HG02840 (cell line): ENCODE data around the gene HIPK1.
A peak's percentile ranks its signal among the peaks of the same experiment; 100 is the strongest.

ENCODE experiments used
- ATAC-seq: cut with Tn5 transposase; IDR thresholded peaks from one replicate; pipeline ENCODE4 v1.9.1; 2021; ENCODE audit warnings: mild to moderate bottlenecking, moderate library complexity, moderate number of reproducible peaks; ENCODE audit not compliant: unreplicated experiment, low FRiP score

The HIPK1 gene

GRCh38 chr1:113928941-113929749, at the start of gene HIPK1:
Gene HIPK1 (plus strand): TSS chr1:113929324.
- peak; percentile 72 for ATAC-seq

DNA sequence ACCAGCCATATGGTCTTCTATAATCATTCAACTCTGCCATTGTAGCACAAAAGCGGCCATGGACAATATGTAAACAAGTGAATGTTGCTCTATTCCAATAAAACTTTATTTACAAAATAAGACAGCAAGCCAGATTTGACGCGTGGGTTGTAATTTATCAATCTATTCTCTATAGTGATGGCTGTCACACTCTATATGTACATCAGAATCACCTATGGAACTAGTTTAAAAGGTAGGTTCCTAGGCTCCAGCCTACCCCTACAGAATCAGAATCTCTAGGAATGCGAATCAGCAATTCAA, 49.4 kb upstream of the HIPK1 start:
- ATAC-seq = no peak

GRCh38 chr1:113881661-113882060, 47.5 kb upstream of the HIPK1 start:
- no peak for ATAC-seq

- no peak for ATAC-seq
Observed at GRCh38 chr1:113886417-113887401, 42.4 kb upstream of the HIPK1 start.

DNA sequence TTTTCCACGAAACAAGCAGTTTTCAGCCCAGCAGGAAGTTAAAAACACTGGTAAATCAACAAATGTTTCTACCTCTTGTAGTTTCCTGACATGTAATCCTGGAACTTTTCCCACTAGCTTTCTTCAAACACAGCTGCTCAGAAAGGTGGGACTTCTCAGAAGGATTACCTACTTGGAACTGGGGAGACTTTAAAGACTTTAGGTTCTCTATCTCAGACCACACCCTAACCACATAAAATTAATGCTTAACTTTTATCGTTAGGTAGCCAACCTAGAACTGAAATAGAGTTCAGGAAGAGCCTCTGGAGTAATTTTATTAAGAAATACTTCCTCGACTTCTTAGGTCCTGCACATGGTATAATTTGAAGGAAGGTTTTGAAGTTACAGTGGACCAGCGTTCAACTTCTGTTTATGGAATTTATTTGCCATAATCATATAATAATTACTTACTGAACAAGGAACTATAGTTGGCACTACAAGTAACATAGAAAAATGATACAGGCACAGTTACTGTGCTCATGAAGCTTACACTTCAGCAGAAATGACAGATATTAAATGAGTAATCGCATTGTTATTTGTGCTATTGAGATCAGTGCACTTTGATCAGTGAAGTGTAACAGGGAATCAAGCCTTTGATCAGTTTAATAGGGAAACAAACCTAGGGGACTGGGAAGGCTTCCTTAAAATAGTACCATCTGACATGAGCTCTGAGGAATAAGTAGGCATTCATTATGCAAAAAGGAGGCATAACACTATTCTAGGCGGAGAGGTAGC, 41.5 kb upstream of the HIPK1 start, which contains the start of gene BCL2L15:
Gene BCL2L15 (minus strand): TSS at position 180 of the 774 bp plus-strand sequence. CDS start 206 bp downstream, outside the sequence.
- ATAC-seq = no peak

DNA sequence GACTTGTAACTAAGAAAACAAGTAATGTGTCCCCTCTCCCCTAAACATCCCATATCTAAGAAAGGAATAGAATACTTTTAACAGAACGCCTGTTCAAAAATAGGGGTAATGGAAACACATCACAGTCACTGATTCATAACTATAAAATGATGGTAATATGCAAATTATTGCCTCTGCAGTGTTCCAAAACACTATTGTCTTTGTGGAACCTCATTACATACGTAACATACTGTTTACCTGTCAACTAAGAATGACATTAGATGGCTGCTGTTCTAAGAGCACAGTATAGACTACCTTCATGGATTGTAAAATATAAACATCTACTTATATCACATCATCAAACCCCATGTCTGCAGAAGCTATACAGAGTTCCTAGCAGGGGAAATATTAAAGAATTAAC, 38.3 kb upstream of the HIPK1 start:
- ATAC-seq = no peak

- ATAC-seq = no peak
Observed at GRCh38 chr1:113891631-113892220, 37.4 kb upstream of the HIPK1 start.

- ATAC-seq = no peak
Observed at GRCh38 chr1:113893267-113893666, 35.9 kb upstream of the HIPK1 start.

- no peak for ATAC-seq
Observed at GRCh38 chr1:113895098-113895497, 34.0 kb upstream of the HIPK1 start.

GRCh38 chr1:113895961-113896360, 33.2 kb upstream of the HIPK1 start:
- no peak for ATAC-seq

GRCh38 chr1:113898241-113898814, 30.8 kb upstream of the HIPK1 start:
- no peak for ATAC-seq

- ATAC-seq = no peak
Observed at GRCh38 chr1:113899111-113899510, 30.0 kb upstream of the HIPK1 start.

DNA sequence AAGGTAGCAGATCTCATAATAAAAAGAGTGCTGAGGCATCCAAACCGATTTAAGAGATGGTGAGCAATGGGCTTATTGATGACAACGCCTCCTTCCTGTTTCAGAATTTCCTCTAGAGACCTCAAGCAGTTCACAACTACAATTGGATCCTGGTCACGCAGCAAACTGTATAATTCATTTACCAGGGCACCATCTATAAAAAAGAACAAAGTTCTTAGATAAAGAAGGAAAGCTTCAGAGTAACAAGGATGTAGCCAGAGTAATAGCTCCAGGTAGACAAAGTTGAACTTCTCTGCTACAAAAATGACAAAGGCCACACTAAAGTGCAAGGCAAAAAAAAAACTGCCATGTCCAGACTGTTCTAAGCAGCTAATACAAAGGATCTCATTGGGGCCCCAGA, 27.9 kb upstream of the HIPK1 start:
- no peak for ATAC-seq

DNA sequence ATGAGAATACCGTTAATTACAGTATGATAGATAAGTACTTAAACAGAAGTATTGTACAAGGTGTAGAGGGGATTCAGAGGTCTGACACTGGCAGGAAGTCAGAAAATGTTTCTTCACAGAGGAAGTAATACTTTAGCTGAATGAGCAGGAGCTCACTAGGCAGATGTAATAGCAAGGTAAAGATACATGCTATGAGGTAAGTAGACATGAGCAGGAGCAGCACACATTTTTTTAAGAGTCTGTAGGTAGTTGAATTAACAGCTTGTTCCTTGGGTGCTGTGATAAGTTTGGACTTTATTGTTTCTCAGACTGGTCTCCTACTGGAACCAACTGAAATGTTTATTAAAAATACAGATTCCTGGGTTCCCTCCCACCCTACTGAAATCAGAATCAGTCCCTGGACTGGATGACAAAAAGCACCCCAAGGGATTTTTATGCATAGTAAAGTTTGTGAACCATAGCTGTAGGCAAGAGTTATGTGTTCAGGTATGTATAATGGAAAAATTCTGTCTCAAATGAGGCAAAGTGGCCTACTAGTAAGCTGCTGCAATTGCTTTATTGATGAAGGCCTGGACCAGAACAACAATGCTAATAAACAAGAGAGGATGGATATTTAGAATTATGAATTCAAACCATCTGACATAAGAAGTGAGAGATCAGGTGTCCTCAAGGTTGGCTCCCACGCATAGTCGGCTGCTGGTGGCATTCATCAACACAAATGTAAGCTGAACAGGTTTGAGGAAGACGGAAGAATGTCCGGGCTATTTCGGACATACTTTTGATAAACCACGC, 25.4 kb upstream of the HIPK1 start:
- ATAC-seq = no peak

DNA sequence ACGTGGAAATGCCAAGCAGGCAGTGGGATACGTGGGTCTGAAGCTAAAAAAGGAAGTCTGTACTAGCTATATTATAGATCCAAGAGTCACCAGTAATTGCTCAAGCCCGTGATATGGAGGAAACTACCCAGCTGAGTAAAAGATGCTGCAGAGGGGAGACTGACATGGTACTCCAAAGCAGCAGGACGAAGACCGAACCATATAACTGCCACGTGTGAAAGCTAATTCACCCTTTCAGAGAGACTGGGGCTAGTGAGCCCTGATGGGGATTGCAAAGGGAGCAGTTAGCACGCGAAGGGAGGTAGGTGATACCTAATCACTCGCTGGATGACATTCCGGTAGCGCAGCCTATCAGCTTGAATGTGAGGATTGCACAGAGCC, 24.8 kb upstream of the HIPK1 start:
- ATAC-seq = peak; percentile 36

GRCh38 chr1:113904674-113905434, 24.3 kb upstream of the HIPK1 start, which contains the start of the genes AP4B1 and DCLRE1B:
Gene AP4B1 (minus strand): TSS chr1:113904799. CDS start chr1:113904717, 82 bp downstream.
Gene DCLRE1B (plus strand): TSS chr1:113905326. CDS start chr1:113905587, 261 bp downstream.
- ATAC-seq = peak; percentile 91

DNA sequence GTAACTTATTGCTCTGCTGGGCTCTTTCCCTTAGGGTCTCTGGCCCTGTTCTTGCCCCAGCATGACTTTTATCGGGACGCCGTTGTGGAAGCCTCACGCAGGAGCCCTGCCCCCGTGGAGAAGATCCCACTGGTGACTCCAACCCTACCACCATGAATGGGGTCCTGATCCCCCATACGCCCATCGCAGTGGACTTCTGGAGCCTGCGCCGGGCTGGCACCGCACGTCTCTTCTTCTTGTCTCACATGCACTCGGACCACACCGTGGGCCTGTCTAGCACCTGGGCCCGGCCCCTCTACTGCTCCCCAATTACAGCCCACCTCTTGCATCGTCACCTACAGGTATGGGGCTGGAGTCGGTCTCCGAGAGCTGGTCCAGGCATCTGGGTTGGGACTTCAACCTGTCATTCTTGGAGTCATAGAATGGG, 23.7 kb upstream of the HIPK1 start:
- peak; percentile 3 for ATAC-seq
